Kidney capillary endothelial cell (primary cell): Measurements from ENCODE around the gene SIKE1.
"Not testable (repeated sequence)": the region's sequence is repeated elsewhere in the genome, so short reads cannot be mapped to it uniquely, and the experiment has no call there.

Source experiments
- DNase-seq: peaks from one replicate; pipeline ENCODE4 v3.0.0-alpha.2; 2018; ENCODE audit warnings: low spot score

Gene SIKE1

GRCh38 chr1:114755006-114755931 is 25.2 kb downstream of the SIKE1 start:
- DNase-seq = no peak

DNA sequence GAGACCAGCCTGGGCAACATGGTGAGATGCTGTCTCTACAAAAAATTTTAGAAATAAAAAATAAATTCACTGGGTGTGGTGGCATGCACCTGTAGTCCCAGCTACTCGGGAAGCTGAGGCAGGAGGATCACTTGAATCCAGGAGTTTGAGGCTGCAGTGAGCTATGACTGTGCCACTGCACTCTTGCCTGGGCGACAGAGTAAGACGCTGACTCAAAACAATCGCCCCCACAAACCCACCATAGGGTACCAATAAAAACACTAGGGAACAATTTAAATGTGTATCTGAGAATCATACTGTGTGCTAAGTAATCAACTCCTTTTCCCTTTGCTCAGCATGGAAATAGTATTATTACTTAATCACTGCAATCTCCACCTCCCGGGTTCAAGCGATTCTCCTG is 26.8 kb downstream of the SIKE1 start:
- not testable (repeated sequence) for DNase-seq

- no peak for DNase-seq
These were observed 27.3 kb downstream of the SIKE1 start for GRCh38 chr1:114753143-114753542.

- DNase-seq = no peak
These were observed 29.7 kb downstream of the SIKE1 start for GRCh38 chr1:114750780-114751179.

DNA sequence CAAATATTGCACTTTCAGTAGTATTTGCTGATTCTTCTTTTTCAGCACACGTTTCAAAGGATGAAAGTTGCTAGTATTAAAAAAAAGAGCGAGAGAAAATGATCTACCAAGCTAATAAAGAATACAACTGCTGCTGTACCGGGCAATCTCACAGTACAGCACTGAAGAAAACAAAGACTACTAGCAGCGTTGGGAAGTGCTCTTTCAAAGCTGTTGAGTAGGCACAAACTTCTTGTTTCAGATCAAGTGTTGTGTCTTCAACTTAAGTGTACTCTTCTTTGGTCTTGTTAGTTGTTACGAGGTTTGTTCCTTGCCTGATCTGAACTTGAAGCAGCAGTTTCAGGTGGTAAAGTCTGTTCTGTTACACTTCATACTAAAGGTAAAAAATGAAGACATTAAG is 30.6 kb downstream of the SIKE1 start:
- DNase-seq = no peak

GRCh38 chr1:114746450-114747121 is 33.9 kb downstream of the SIKE1 start:
- DNase-seq = no peak

DNA sequence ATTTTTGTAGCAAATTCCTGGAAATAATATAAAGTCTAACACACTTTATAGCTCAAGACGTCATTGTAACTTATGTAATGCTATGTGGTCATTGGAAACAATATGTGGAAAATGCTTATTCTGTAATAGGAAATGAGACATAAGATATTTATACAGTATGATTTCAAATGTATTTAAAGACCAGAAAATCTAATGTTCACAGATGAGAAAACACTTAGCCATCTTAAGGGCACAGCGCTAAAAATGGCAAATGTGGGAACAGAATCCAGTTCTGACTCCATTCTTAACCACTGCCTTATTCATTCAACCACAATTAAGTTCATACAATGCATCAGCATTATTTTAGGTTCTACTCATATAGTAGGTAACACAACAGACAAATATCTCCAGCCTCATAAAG is 35.2 kb downstream of the SIKE1 start:
- DNase-seq = peak; percentile 65

DNA sequence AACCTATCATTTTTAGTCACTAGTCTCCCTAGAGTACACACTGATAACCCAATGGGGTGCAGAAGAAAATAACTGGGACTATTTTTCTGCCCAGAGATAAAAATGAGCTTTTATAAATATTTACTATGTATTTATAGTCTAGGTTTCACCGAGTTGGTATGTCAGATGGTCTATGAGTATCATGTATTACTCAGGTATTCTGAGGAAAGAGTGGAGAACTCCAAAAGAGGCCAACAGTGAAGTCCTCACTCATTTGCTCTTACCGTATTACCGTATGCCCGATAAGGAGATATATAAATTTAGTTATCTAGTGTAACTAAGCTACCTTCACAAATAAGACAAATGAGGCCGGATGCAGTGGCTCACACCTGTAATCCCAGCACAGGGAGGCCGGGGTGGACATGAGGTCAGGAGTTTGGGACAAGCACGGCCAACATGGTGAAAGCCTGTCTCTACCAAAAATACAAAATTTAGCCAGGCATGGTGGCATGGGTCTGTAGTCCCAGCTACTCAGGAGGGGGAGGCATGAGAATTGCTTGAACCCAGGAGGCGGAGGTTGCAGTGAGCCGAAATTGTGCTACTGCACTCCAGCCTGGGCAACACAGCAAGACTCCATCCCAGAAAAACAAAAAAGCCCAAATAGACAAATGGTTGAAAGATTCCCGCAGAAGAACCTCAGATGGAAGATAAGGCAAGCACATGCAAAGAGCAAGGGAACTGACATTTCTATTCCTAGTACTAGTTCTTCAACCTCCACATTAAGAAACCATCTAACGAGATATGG is 38.3 kb downstream of the SIKE1 start:
- DNase-seq = no peak

GRCh38 chr1:114740331-114740730 is 40.2 kb downstream of the SIKE1 start:
- no peak for DNase-seq

- DNase-seq = no peak
These were observed 43.1 kb downstream of the SIKE1 start for GRCh38 chr1:114737314-114737849.

DNA sequence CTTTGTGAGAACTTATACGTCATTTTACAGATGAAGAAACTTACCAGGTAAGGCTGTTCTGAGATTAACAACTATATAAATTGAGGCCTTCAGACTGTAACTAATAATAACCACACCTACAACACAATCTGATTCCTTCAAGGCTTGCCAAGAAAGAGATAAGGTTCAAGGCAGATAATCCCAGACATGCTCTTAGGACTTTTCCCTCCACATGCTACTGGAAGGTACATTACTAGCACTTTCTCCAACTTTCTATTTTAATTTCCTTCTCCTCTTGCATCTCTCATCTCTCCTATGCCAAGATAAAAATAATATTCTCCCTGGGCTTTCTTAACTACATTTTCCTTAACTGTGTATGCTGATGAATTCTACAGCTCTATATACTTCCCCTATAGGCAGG is 45.0 kb downstream of the SIKE1 start:
- no peak for DNase-seq

DNA sequence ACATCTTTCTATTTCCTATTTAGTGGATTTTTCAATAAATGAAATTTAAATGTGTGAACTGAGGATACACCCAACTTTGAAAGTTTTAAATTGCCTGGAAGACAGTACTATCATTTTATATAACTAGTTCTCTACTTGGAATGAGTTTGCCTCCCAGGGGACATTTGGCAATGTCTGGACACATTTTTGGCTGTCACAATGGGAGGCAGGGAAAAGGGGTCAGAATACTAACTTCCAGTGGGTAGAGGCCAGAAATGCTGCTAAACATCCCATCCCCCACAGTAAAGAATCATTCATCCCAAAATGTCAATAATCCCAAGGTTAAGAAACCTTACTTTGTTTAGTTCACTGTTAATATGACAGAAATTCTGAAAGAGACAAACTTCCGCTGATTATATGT is 50.7 kb downstream of the SIKE1 start:
- no peak for DNase-seq

DNA sequence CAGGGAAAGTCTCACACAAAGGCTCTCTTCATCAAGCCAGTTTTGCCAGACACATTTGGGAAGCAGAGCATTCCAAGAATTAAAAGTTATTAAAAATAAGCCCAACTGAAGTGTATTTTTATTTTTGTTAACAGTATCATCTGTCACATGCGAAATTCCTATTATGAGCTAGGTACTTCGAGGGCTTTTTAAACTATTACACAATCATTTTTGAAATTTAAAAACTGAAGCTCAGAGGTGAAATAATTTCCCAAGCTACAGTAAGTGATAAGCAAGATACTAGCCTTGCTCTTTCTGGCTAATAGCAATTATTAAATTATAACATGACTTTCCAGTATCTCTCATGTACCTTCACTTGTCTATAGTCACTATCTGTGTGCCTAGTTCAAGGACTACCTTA is 51.9 kb downstream of the SIKE1 start:
- DNase-seq = no peak

GRCh38 chr1:114725230-114725629 is 55.3 kb downstream of the SIKE1 start:
- DNase-seq = no peak

DNA sequence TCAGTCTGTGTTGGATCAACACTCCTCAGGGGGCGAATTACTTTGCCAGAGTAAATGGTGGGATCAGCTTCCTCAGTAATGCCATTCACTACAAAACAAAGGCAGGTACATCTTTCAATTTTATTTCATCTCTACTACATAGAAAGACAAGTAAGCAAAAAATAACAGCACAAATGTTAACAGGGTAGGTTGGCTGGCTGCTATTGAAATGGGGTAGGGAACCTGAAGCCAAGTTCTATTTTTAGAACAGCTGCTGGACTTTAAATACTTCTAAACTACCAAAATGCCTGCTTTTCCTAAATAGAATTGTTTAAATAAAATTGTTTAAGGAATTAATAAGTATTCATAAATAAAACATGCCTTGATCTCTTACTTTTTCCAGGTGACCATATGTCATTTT is 56.6 kb downstream of the SIKE1 start:
- DNase-seq = no peak

DNA sequence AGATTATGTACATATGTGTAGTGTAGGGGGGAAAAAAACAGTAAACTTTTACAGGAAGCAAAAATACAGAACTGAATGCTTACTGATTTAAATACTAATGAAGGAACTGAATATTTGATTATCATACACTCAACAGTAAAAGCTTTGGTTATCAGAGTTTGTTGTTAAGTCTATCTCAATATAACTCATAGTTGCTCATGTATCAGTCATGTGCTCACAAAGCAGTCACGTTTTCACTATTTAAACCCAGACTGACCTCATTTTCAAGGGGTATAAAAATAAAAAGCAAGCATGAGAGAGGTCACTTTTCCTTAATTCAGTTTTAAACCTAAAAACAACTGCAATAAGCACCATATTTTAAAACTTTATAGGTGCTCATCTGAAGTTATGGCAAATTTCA is 57.0 kb downstream of the SIKE1 start:
- no peak for DNase-seq

- DNase-seq = no peak
These were observed 60.0 kb downstream of the SIKE1 start for GRCh38 chr1:114720492-114720891.
